Panc1 (cell line): Measurements from ENCODE around the gene LAMB3. TPM values are rescaled to one million over a fixed set of nuclear protein-coding genes. Genes with fewer than 3 reads are reported as not detected.

ENCODE experiments used
- ATAC-seq: fragments of 200-7000 bp; cut with Tn5 transposase; 2 replicates; pipeline ENCODE4 v1.9.1; 2020; ENCODE audit warnings: mild to moderate bottlenecking, moderate library complexity
- BruUV-seq: library from RNA; stranded (reverse); fragments of 400-500 nt; replicated peaks from 2 replicates; lab custom pipeline; 2021; lab: Mats Ljungman, UMichigan
- CTCF ChIA-PET: fragments of 300-600 bp; sonication (Branson Sonifier 250); formaldehyde crosslinking; loops from one replicate; lab custom pipeline; 2022; ENCODE audit warnings: antibody characterized with exemption; lab: Charles Lee
- POLR2A ChIA-PET: fragments of 300-600 bp; sonication (Branson Sonifier 250); formaldehyde crosslinking; loops from one replicate; lab custom pipeline; 2022; ENCODE audit warnings: antibody characterized with exemption; lab: Charles Lee
- DNase-seq: peaks from one replicate; pipeline ENCODE4 v3.0.0-alpha.2; 2010; ENCODE audit warnings: low read depth, low spot score
- H3K27ac ChIP-seq: 2 replicates; pipeline ENCODE4 v1.5.1; 2011; ENCODE audit warnings: mild to moderate bottlenecking, low read length, inconsistent platforms
- H3K27me3 ChIP-seq: fragments of 200-500 bp; sonication (Bioruptor generic); 2 replicates; pipeline ENCODE4 v1.6.0; 2014; ENCODE audit warnings: low read length, inconsistent platforms; ENCODE audit not compliant: control insufficient read depth, insufficient read depth
- H3K36me3 ChIP-seq: fragments of 200-500 bp; sonication (Bioruptor generic); 2 replicates; pipeline ENCODE4 v1.5.1; 2014; ENCODE audit warnings: inconsistent platforms, mild to moderate bottlenecking, low read length, moderate library complexity; ENCODE audit not compliant: control insufficient read depth, insufficient read depth
- H3K4me1 ChIP-seq: 2 replicates; pipeline ENCODE4 v1.5.1; 2011; ENCODE audit warnings: inconsistent platforms, mild to moderate bottlenecking, low read length, moderate library complexity; ENCODE audit not compliant: control insufficient read depth, insufficient read depth
- H3K4me3 ChIP-seq, 2 experiments: 2 replicates each; pipeline ENCODE4 v1.5.1; 2011 to 2012; ENCODE audit warnings: low read depth in 2 of 2, low read length in 2 of 2, mild to moderate bottlenecking in 2 of 2, inconsistent platforms in 1 of 2, moderate library complexity in 1 of 2
- H3K9me3 ChIP-seq: fragments of 200-500 bp; sonication (Bioruptor generic); 2 replicates; pipeline ENCODE4 v1.5.1; 2014; ENCODE audit warnings: low read depth, mild to moderate bottlenecking, inconsistent platforms, low read length, moderate library complexity; ENCODE audit not compliant: control insufficient read depth, insufficient read depth
- CTCF ChIP-seq: fragments of 450-650 bp; IDR thresholded peaks from 2 replicates; pipeline ENCODE4 v1.5.1; 2017; ENCODE audit warnings: mild to moderate bottlenecking
- POLR2AphosphoS5 ChIP-seq: IDR thresholded peaks from 2 replicates; pipeline ENCODE4 v1.6.1; 2012; ENCODE audit warnings: mild to moderate bottlenecking, low read depth, low read length, moderate library complexity
- SIN3A ChIP-seq: IDR thresholded peaks from 2 replicates; pipeline ENCODE4 v1.6.1; 2012; ENCODE audit warnings: low read depth, mild to moderate bottlenecking, low read length, moderate library complexity, borderline replicate concordance; ENCODE audit not compliant: insufficient read depth
- TCF7L2 ChIP-seq: IDR thresholded peaks from 2 replicates; pipeline ENCODE4 v1.6.1; 2011; ENCODE audit warnings: mild to moderate bottlenecking, low read depth, low read length, inconsistent platforms
- in situ Hi-C: cut with HindIII; loops from 2 replicates; pipeline ENCODE4 v1.10.0; 2016; ENCODE audit warnings: low sequenced_read_pairs, low pct_unique_long_range_greater_than_20kb
- intact Hi-C: fragments of 100-400 bp; cut with micrococcal nuclease; formaldehyde crosslinking; loops from one replicate; pipeline ENCODE4 v1.10.0; 2022; ENCODE audit not compliant: unreplicated experiment
- total RNA-seq: library from RNA; stranded (reverse); gene quantifications from one replicate; pipeline ENCODE4 v1.2.1, GENCODE V29; 2021; ENCODE audit not compliant: unreplicated experiment
- TF ChIP-seq, protein P1 (sequence below), 2 experiments: IDR thresholded peaks; 2 replicates each; pipeline ENCODE4 v1.6.1; 2011 to 2012; ENCODE audit warnings: low read depth in 2 of 2, control low read depth in 1 of 2, low read length in 1 of 2, mild to moderate bottlenecking in 1 of 2, moderate library complexity in 1 of 2; ENCODE audit not compliant: insufficient read depth in 1 of 2

The LAMB3 gene
- total RNA-seq, 1 experiment from 2014 or later, result 0.85 TPM

GRCh38 chr1:209610631-209610905 lies 41.7 kb downstream of the LAMB3 start:
- DNase-seq (no peak), ATAC-seq (no peak)
- POLR2A ChIA-PET, result no interaction called here
- TF ChIP-seq, protein P1, sequence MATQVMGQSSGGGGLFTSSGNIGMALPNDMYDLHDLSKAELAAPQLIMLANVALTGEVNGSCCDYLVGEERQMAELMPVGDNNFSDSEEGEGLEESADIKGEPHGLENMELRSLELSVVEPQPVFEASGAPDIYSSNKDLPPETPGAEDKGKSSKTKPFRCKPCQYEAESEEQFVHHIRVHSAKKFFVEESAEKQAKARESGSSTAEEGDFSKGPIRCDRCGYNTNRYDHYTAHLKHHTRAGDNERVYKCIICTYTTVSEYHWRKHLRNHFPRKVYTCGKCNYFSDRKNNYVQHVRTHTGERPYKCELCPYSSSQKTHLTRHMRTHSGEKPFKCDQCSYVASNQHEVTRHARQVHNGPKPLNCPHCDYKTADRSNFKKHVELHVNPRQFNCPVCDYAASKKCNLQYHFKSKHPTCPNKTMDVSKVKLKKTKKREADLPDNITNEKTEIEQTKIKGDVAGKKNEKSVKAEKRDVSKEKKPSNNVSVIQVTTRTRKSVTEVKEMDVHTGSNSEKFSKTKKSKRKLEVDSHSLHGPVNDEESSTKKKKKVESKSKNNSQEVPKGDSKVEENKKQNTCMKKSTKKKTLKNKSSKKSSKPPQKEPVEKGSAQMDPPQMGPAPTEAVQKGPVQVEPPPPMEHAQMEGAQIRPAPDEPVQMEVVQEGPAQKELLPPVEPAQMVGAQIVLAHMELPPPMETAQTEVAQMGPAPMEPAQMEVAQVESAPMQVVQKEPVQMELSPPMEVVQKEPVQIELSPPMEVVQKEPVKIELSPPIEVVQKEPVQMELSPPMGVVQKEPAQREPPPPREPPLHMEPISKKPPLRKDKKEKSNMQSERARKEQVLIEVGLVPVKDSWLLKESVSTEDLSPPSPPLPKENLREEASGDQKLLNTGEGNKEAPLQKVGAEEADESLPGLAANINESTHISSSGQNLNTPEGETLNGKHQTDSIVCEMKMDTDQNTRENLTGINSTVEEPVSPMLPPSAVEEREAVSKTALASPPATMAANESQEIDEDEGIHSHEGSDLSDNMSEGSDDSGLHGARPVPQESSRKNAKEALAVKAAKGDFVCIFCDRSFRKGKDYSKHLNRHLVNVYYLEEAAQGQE (IDR thresholded peaks at IDR 0.05; ENCODE audit: insufficient read depth in 1 of 2, low read depth in 2 of 2, low read length in 1 of 2), result no peak
- no peak for TF ChIP-seq TCF7L2
- no peak for TF ChIP-seq SIN3A
- no peak for TF ChIP-seq CTCF
- TF ChIP-seq POLR2AphosphoS5, result no peak
- CTCF ChIA-PET, result no interaction called here
- no peaks in the 10 kb centered on the region for H3K4me1 ChIP-seq
- intact Hi-C loops, result no loop called here
- no peaks in the 10 kb centered on the region for H3K36me3 ChIP-seq
- no peak overlapping the region for H3K27ac ChIP-seq
- no peaks in the 10 kb centered on the region for H3K9me3 ChIP-seq
- BruUV-seq, result no TSS peak
- no peaks in the 10 kb centered on the region; the same call in 1 of the 2 replicates for H3K27me3 ChIP-seq
- in situ Hi-C loops, result no loop called here
- no peak overlapping the region for H3K4me3 ChIP-seq

DNA sequence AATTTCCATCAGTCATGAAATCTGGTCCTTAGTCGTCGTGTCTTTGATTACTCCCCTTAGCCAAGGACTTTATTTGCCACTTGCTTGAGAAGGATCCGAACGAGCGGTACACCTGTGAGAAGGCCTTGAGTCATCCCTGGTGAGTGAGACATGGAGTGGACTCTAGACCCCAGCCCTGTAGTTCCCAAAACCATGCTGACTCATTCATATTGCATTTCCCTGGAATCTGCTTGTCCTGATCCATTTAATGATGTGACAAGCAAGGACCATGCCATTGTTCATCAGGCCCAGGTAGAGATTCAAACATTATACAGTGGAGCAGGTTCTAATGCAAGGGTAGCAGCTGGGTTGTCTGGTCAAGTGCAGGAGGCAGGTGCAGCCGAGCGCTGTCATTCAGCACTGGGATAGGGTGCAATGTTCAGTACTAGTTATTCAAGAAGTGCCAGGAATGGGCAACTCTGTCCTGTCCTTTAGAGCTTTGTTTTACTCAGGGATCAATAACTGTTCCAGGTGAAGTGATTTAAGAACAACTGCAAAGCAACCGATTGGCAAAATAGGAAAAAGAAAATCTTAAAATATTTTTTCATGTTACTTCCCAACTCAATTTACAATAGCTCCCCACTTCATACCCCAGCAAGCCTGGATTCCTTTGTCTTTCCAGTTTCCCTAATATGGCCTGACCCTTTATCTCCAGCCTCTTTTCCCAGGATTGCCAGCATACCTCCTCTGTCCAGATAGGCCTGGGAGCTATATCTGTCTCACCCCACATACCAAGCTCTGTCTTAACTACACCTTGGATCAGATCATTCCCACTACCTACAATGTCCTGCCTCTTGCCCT lies 42.2 kb downstream of the LAMB3 start:
- no peak for ATAC-seq
- H3K27ac ChIP-seq, result no peak overlapping the region
- POLR2A ChIA-PET, result no interaction called here
- no peaks in the 10 kb centered on the region for H3K4me1 ChIP-seq
- H3K36me3 ChIP-seq, result no peaks in the 10 kb centered on the region
- no peak overlapping the region for H3K4me3 ChIP-seq
- in situ Hi-C loops, result no loop called here
- no peaks in the 10 kb centered on the region; the same call in 1 of the 2 replicates for H3K27me3 ChIP-seq
- intact Hi-C loops, result no loop called here
- no TSS peak for BruUV-seq
- CTCF ChIA-PET, result no interaction called here
- no peak for DNase-seq
- no peak for TF ChIP-seq CTCF
- no peak for TF ChIP-seq POLR2AphosphoS5
- no peak for TF ChIP-seq TCF7L2
- TF ChIP-seq, protein P1 (IDR thresholded peaks at IDR 0.05; ENCODE audit: insufficient read depth in 1 of 2, low read depth in 2 of 2, low read length in 1 of 2), result no peak
- no peak for TF ChIP-seq SIN3A
- H3K9me3 ChIP-seq, result no peaks in the 10 kb centered on the region
